ENCODE measurements around the gene CHAC2.

DNA sequence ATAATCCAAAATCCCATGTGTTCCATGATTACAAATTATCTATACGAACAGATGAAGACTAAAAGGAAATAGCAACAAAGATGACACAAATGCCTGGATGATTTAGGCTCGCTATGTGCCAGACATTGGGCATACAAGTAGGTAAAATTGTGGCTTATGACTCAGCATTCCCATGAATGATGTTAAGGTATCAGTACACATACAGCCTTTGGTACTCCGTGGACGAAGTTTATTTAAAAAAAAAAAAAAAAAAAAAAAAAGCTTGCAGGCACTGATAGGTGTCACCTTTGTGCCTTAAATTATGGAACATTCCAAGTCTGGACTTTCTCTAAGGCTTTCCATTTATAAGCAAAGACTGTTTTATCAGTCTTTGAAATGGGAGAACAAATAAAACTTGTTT, 2.7 kb downstream of the CHAC2 start:
- TF ChIP-seq, protein P1, sequence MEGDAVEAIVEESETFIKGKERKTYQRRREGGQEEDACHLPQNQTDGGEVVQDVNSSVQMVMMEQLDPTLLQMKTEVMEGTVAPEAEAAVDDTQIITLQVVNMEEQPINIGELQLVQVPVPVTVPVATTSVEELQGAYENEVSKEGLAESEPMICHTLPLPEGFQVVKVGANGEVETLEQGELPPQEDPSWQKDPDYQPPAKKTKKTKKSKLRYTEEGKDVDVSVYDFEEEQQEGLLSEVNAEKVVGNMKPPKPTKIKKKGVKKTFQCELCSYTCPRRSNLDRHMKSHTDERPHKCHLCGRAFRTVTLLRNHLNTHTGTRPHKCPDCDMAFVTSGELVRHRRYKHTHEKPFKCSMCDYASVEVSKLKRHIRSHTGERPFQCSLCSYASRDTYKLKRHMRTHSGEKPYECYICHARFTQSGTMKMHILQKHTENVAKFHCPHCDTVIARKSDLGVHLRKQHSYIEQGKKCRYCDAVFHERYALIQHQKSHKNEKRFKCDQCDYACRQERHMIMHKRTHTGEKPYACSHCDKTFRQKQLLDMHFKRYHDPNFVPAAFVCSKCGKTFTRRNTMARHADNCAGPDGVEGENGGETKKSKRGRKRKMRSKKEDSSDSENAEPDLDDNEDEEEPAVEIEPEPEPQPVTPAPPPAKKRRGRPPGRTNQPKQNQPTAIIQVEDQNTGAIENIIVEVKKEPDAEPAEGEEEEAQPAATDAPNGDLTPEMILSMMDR (conservative IDR thresholded peaks at IDR 0.05 in 1 of 2, IDR thresholded peaks at IDR 0.05 in 1 of 2; ENCODE audit: low read depth in 1 of 2, low read length in 2 of 2): no peak
- TF ChIP-seq EZH2 (IDR thresholded peaks at IDR 0.05; ENCODE audit: low read length, missing control alignments): no peak

Data from fibroblast of lung (primary cell).